Stimulated activated CD8-positive, alpha-beta memory T cell treated with anti-CD3 and anti-CD28 coated beads, Interleukin-15, amount 100 ng/mL, for 4 hours (primary cell): Measurements from ENCODE around the gene RUVBL2.
"Not testable (repeated sequence)": the region's sequence is repeated elsewhere in the genome, so short reads cannot be mapped to it uniquely, and the experiment has no call there.

Source experiments
- DNase-seq, 2 donors: peaks; one replicate each; pipeline ENCODE4 v3.0.0-alpha.2; 2020; ENCODE audit warnings: low read depth in 2 of 2

The RUVBL2 gene

GRCh38 chr19:49049834-49050233, 56.1 kb downstream of the RUVBL2 start:
- DNase-seq, result not testable (repeated sequence)

GRCh38 chr19:49050376-49051033, 56.8 kb downstream of the RUVBL2 start:
- DNase-seq, result not testable (repeated sequence)

GRCh38 chr19:49056101-49056901, 62.6 kb downstream of the RUVBL2 start:
- DNase-seq, result peak; percentile 17 to 19

- DNase-seq, result not testable (repeated sequence)
Observed at GRCh38 chr19:49056902-49057596, 63.4 kb downstream of the RUVBL2 start.

GRCh38 chr19:49057636-49058234, 64.0 kb downstream of the RUVBL2 start, which contains the start of gene CGB7:
TSS of gene CGB7 (minus strand) at chr19:49057749. CDS start at chr19:49055375, 2,374 bp downstream.
- no peak for DNase-seq

- no peak for DNase-seq
Observed at GRCh38 chr19:49058562-49058961, 64.9 kb downstream of the RUVBL2 start.

- DNase-seq, result no peak
Observed at GRCh38 chr19:49059053-49059452, 65.4 kb downstream of the RUVBL2 start.

- DNase-seq, result no peak
Observed at GRCh38 chr19:49061000-49061399, 67.3 kb downstream of the RUVBL2 start.

- no peak for DNase-seq
Observed at GRCh38 chr19:49061445-49061844, 67.8 kb downstream of the RUVBL2 start.

- DNase-seq, result no peak
Observed at GRCh38 chr19:49064029-49064629, 70.4 kb downstream of the RUVBL2 start.

- DNase-seq, result no peak
Observed at GRCh38 chr19:49064768-49065611, 71.3 kb downstream of the RUVBL2 start, which contains the start of gene NTF4. TSS of gene NTF4 (minus strand) at chr19:49064818. CDS start at chr19:49061997, 2,821 bp downstream.
